ENCODE measurements around the gene MRAS. TPM values are rescaled to one million over a fixed set of nuclear protein-coding genes. Genes with fewer than 3 reads are reported as not detected.

MRAS gene
- total and polyA plus RNA-seq, 2 of the 8 experiments (the other 6 are each of a cell fraction or from before 2014, with no cell fraction given), result 10.6 to 16.2 TPM

GRCh38 chr3:138351151-138351550, 2.8 kb downstream of the MRAS start:
- Histone ChIP-seq H4K5ac (ENCODE audit: insufficient read length, low read depth, low read length) (no peak overlapping the region), H2BK120ac (replicated peaks; ENCODE audit: low read depth, low read length) (no peak overlapping the region), H2AFZ (ENCODE audit: low read length) (no peak overlapping the region), H4K91ac (replicated peaks; ENCODE audit: insufficient read length, low read length) (no peak overlapping the region), H3K27ac (ENCODE audit: low read depth, low read length) (no peak overlapping the region), H3K4me1 (replicated peaks in 1 of 4; ENCODE audit: control insufficient read depth in 3 of 4, insufficient read depth in 4 of 4, low read length in 3 of 4) (peaks cover 0 to 10% (median 4%) of the 10 kb centered on the region in 4 experiments; a peak in 3 of 7 replicates), H3K27me3 (replicated peaks in 1 of 4; ENCODE audit: control insufficient read depth in 3 of 4, extremely low read depth in 1 of 4, insufficient read depth in 3 of 4, low read length in 3 of 4) (peaks cover 0 to 13% (median 3%) of the 10 kb centered on the region in 4 experiments; a peak in 3 of 7 replicates), H3K23ac (ENCODE audit: insufficient read length) (no peak overlapping the region), H2BK15ac (ENCODE audit: low read length) (no peak overlapping the region), H2BK12ac (ENCODE audit: low read depth, low read length) (no peak overlapping the region), H3K4me2 (ENCODE audit: insufficient read depth in 1 of 2, low read depth in 2 of 2, low read length in 2 of 2) (no peak overlapping the region), H4K20me1 (replicated peaks in 1 of 2; ENCODE audit: control insufficient read depth in 1 of 2, insufficient read depth in 2 of 2, low read length in 2 of 2) (no peaks in the 10 kb centered on the region), H3K9ac (replicated peaks in 1 of 4; ENCODE audit: extremely low read depth in 1 of 4, low read depth in 3 of 4, low read length in 3 of 4) (no peak overlapping the region), H3K56ac (replicated peaks; ENCODE audit: insufficient read length, low read depth, low read length) (no peak overlapping the region), H3K79me1 (ENCODE audit: low read depth, low read length) (no peaks in the 10 kb centered on the region; the same call in 1 of the 2 replicates), H3K18ac (ENCODE audit: extremely low read depth, low read length) (no peak overlapping the region), H2BK20ac (ENCODE audit: low read length) (no peak overlapping the region), H3K23me2 (ENCODE audit: low read depth, low read length) (peaks cover 2% of the 10 kb centered on the region; the same call in 1 of the 2 replicates), H3K4ac (replicated peaks; ENCODE audit: insufficient read length, low read depth, low read length) (no peak overlapping the region), H2AK5ac (ENCODE audit: low read depth, low read length) (no peak overlapping the region), H3K14ac (ENCODE audit: insufficient read length) (no peak overlapping the region), H4K8ac (ENCODE audit: extremely low read depth, insufficient read depth, low read length) (no peak overlapping the region), H2BK5ac (ENCODE audit: low read depth, low read length) (no peak overlapping the region), H3K4me3 (ENCODE audit: extremely low read depth in 1 of 4, insufficient read depth in 2 of 4, low read depth in 3 of 4, low read length in 4 of 4) (no peak overlapping the region), H3K9me3 (ENCODE audit: insufficient read depth in 2 of 2, low read depth in 1 of 2, low read length in 1 of 2) (no peaks in the 10 kb centered on the region), H3K36me3 (ENCODE audit: control insufficient read depth in 2 of 4, insufficient read depth in 4 of 4, low read length in 3 of 4) (0 out of 8 replicates have a peak, but pooled peaks cover 0 to 3% (median 0%) of the 10 kb centered on the region in 4 experiments), H3K79me2 (ENCODE audit: control insufficient read depth in 1 of 2, insufficient read depth in 2 of 2, low read length in 2 of 2) (no peaks in the 10 kb centered on the region)
- DNase-seq (ENCODE audit: low read depth in 1 of 2, low spot score in 2 of 2), result no peak
- no peak for FAIRE-seq
- POLR2A ChIA-PET (ENCODE audit: partially characterized antibody), result interaction anchor here (1.1 to 2.4 kb wide), 5 partner anchors 9 to 164 kb away, joined by 3 to 9 read pairs (median 4); partner anchors contain the start of gene ARMC8
- CTCF ChIA-PET (ENCODE audit: partially characterized antibody), result interaction anchor here (0.8 to 8.5 kb wide), 4 partner anchors 13 to 46 kb away, joined by 3 to 66 read pairs (median 7); no protein-coding TSS in a partner anchor
- TF ChIP-seq KDM5A (IDR thresholded peaks at IDR 0.05; ENCODE audit: low read length) (no peak), SAP30 (IDR thresholded peaks at IDR 0.05; ENCODE audit: insufficient read depth, insufficient replicate concordance, low read length) (no peak)
